ENCODE data around the gene PLCG1.

The PLCG1 gene

GRCh38 chr20:41142245-41142644, 4.9 kb downstream of the PLCG1 start:
- no peak for DNase-seq (ENCODE audit: low spot score)

GRCh38 chr20:41142919-41143318, 5.6 kb downstream of the PLCG1 start:
- DNase-seq (ENCODE audit: low spot score), result peak; percentile 67

- no peak for DNase-seq (ENCODE audit: low spot score)
Observed at GRCh38 chr20:41143354-41143753, 6.0 kb downstream of the PLCG1 start.

- DNase-seq (ENCODE audit: low spot score), result no peak
Observed at GRCh38 chr20:41145317-41145716, 8.0 kb downstream of the PLCG1 start.

- DNase-seq (ENCODE audit: low spot score), result no peak
Observed at GRCh38 chr20:41145821-41146620, 8.7 kb downstream of the PLCG1 start.

- DNase-seq (ENCODE audit: low spot score), result no peak
Observed at GRCh38 chr20:41147767-41148191, 10.4 kb downstream of the PLCG1 start.

- no peak for DNase-seq (ENCODE audit: low spot score)
Observed at GRCh38 chr20:41148942-41149341, 11.6 kb downstream of the PLCG1 start.

- DNase-seq (ENCODE audit: low spot score), result no peak
Observed at GRCh38 chr20:41150664-41151063, 13.3 kb downstream of the PLCG1 start.

GRCh38 chr20:41151134-41151869, 14.0 kb downstream of the PLCG1 start:
- DNase-seq (ENCODE audit: low spot score), result no peak

- DNase-seq (ENCODE audit: low spot score), result no peak
Observed at GRCh38 chr20:41152108-41152757, 14.9 kb downstream of the PLCG1 start.

GRCh38 chr20:41154436-41155176, 17.3 kb downstream of the PLCG1 start:
- DNase-seq (ENCODE audit: low spot score), result no peak

- DNase-seq (ENCODE audit: low spot score), result no peak
Observed at GRCh38 chr20:41155261-41155660, 17.9 kb downstream of the PLCG1 start.

- DNase-seq (ENCODE audit: low spot score), result no peak
Observed at GRCh38 chr20:41158082-41158625, 20.8 kb downstream of the PLCG1 start.

- DNase-seq (ENCODE audit: low spot score), result no peak
Observed at GRCh38 chr20:41159547-41159946, 22.2 kb downstream of the PLCG1 start.

- no peak for DNase-seq (ENCODE audit: low spot score)
Observed at GRCh38 chr20:41160686-41161085, 23.3 kb downstream of the PLCG1 start.

- DNase-seq (ENCODE audit: low spot score), result no peak
Observed at GRCh38 chr20:41161886-41162285, 24.5 kb downstream of the PLCG1 start.

- DNase-seq (ENCODE audit: low spot score), result no peak
Observed at GRCh38 chr20:41162396-41162795, 25.1 kb downstream of the PLCG1 start.

GRCh38 chr20:41163821-41164220, 26.5 kb downstream of the PLCG1 start:
- DNase-seq (ENCODE audit: low spot score), result no peak

GRCh38 chr20:41165001-41165882, 27.9 kb downstream of the PLCG1 start:
- no peak for DNase-seq (ENCODE audit: low spot score)
